ENCODE data around the gene ABHD2.

The ABHD2 gene

GRCh38 chr15:89196994-89197393 lies 108.7 kb downstream of the ABHD2 start (continued):
- TF ChIP-seq ZNF560 (tag by site-specific recombination; IDR thresholded peaks at IDR 0.05; ENCODE audit: borderline replicate concordance) (no peak), TSHZ1 (tag by site-specific recombination; IDR thresholded peaks at IDR 0.05; ENCODE audit: borderline replicate concordance) (0 out of 2 replicates have a peak, but pooled peaks have one; percentile 5), SCRT2 (tag by site-specific recombination; IDR thresholded peaks at IDR 0.05) (peak; percentile 97), ZNF174 (tag by site-specific recombination; IDR thresholded peaks at IDR 0.05) (no peak), ZEB2 (tag by site-specific recombination; IDR thresholded peaks at IDR 0.05) (0 out of 2 replicates have a peak, but pooled peaks have one; percentile 45), BCL11A (tag by site-specific recombination; IDR thresholded peaks at IDR 0.05; ENCODE audit: low read depth) (no peak), ZBTB10 (tag by site-specific recombination; IDR thresholded peaks at IDR 0.05) (no peak), ZNF76 (tag by site-specific recombination; IDR thresholded peaks at IDR 0.05; ENCODE audit: borderline replicate concordance, low read depth) (no peak), KLF8 (tag by site-specific recombination; IDR thresholded peaks at IDR 0.05) (0 out of 2 replicates have a peak, but pooled peaks have one; percentile 27), ZNF692 (tag by site-specific recombination; IDR thresholded peaks at IDR 0.05) (peak; percentile 60; the same call in 1 of the 2 replicates), ZNF629 (tag by site-specific recombination; IDR thresholded peaks at IDR 0.05) (peak; percentile 78), ZXDB (tag by site-specific recombination; IDR thresholded peaks at IDR 0.05) (peak; percentile 56; the same call in 1 of the 2 replicates), SETDB1 (IDR thresholded peaks at IDR 0.05; ENCODE audit: insufficient read length, low read length) (no peak), SCRT1 (tag by site-specific recombination; IDR thresholded peaks at IDR 0.05; ENCODE audit: borderline replicate concordance) (peak; percentile 86; the same call in 1 of the 2 replicates), SP3 (tag by site-specific recombination; IDR thresholded peaks at IDR 0.05) (0 out of 2 replicates have a peak, but pooled peaks have one; percentile 11), ZNF623 (tag by site-specific recombination; IDR thresholded peaks at IDR 0.05) (no peak), EGR2 (tag by site-specific recombination; IDR thresholded peaks at IDR 0.05; ENCODE audit: low read depth) (no peak), ZNF239 (tag by site-specific recombination; IDR thresholded peaks at IDR 0.05) (no peak), TCF7L2 (IDR thresholded peaks at IDR 0.05; ENCODE audit: borderline replicate concordance, low read depth, low read length) (peak; percentile 68), ZNF366 (tag by site-specific recombination; conservative IDR thresholded peaks at IDR 0.05) (peak; percentile 78)

Data from HEK293 (cell line).